Activated CD8-positive, alpha-beta T cell treated with anti-CD3 and anti-CD28 coated beads, Interleukin-2, amount 10 ng/mL, durations not matched to agents 7 days and 5 days (primary cell): ENCODE measurements around the gene SLC4A2. TPM values are rescaled to one million over a fixed set of nuclear protein-coding genes. Genes with fewer than 3 reads are reported as not detected.
A peak's percentile ranks its signal among the peaks of the same experiment; 100 is the strongest.

Source experiments
- ATAC-seq: fragments of 150-1000 bp; cut with Tn5 transposase; one replicate; pipeline ENCODE4 v1.10.0; 2021; ENCODE audit warnings: moderate library complexity
- CTCF ChIA-PET: fragments of 350-600 bp; sonication (Branson Sonifier 250); formaldehyde crosslinking; loops from one replicate; lab custom pipeline; 2021; ENCODE audit warnings: antibody characterized with exemption; lab: Charles Lee
- POLR2A ChIA-PET: fragments of 350-600 bp; sonication (Branson Sonifier 250); formaldehyde crosslinking; loops from one replicate; lab custom pipeline; 2021; ENCODE audit warnings: antibody characterized with exemption; lab: Charles Lee
- DNase-seq: peaks from one replicate; pipeline ENCODE4 v3.0.0-alpha.2; 2020
- H3K27ac Mint-ChIP-seq: one replicate; pipeline ENCODE4 v1.8.0; 2021; ENCODE audit warnings: mild to moderate bottlenecking, mixed read lengths
- H3K27me3 Mint-ChIP-seq: one replicate; pipeline ENCODE4 v1.8.0; 2021; ENCODE audit warnings: low read depth, mixed read lengths
- H3K36me3 Mint-ChIP-seq: one replicate; pipeline ENCODE4 v1.8.0; 2021; ENCODE audit warnings: low read depth, mixed read lengths
- H3K4me1 Mint-ChIP-seq: one replicate; pipeline ENCODE4 v1.8.0; 2021; ENCODE audit warnings: low read depth, mixed read lengths
- H3K4me3 Mint-ChIP-seq: one replicate; pipeline ENCODE4 v1.8.0; 2021; ENCODE audit warnings: mild to moderate bottlenecking, mixed read lengths
- H3K9me3 Mint-ChIP-seq: one replicate; pipeline ENCODE4 v1.8.0; 2022; ENCODE audit warnings: mixed read lengths; ENCODE audit not compliant: insufficient read depth
- total RNA-seq, 2 experiments: library from RNA; stranded (reverse); gene quantifications; one replicate each; pipeline ENCODE4 v1.2.3, GENCODE V29; 2021

Gene SLC4A2
- total RNA-seq, 2 experiments from 2014 or later: 107 to 112 TPM

GRCh38 chr7:151060113-151060415, 675 bp downstream of the SLC4A2 start:
- peaks cover 42% of the 10 kb centered on the region for H3K4me1 Mint-ChIP-seq
- no peak for DNase-seq
- no peaks in the 10 kb centered on the region for H3K9me3 Mint-ChIP-seq
- peak overlapping the region; percentile 94 for H3K4me3 Mint-ChIP-seq
- peaks cover 13% of the 10 kb centered on the region for H3K36me3 Mint-ChIP-seq
- peak overlapping the region; percentile 63 for H3K27ac Mint-ChIP-seq
- ATAC-seq: no peak
- H3K27me3 Mint-ChIP-seq: no peaks in the 10 kb centered on the region
- ChIA-PET POLR2A (interaction anchor here (1.1 to 2.0 kb wide), 2 partner anchors 13 to 17 kb away, joined by 3 to 6 read pairs; no protein-coding TSS in a partner anchor), CTCF (interaction anchor here (0.6 to 1.3 kb wide), 6 partner anchors 18 to 1736 kb away, joined by 3 to 5 read pairs (median 4); partner anchors contain the start of genes ABCB8 and FASTK)

GRCh38 chr7:151060416-151061212, 1.2 kb downstream of the SLC4A2 start:
- H3K9me3 Mint-ChIP-seq: no peaks in the 10 kb centered on the region
- DNase-seq (no peak), ATAC-seq (no peak)
- ChIA-PET POLR2A (interaction anchor here (0.6 to 2.0 kb wide), 3 partner anchors 13 to 106 kb away, joined by 3 to 6 read pairs (median 5); no protein-coding TSS in a partner anchor), CTCF (interaction anchor here (0.6 to 1.3 kb wide), 6 partner anchors 17 to 1737 kb away, joined by 3 to 5 read pairs (median 4); partner anchors contain the start of genes ABCB8 and FASTK)
- H3K36me3 Mint-ChIP-seq: peaks cover 17% of the 10 kb centered on the region
- H3K27ac Mint-ChIP-seq: peak overlapping the region; percentile 63
- H3K4me1 Mint-ChIP-seq: peaks cover 42% of the 10 kb centered on the region
- H3K4me3 Mint-ChIP-seq: peak overlapping the region; percentile 94
- no peaks in the 10 kb centered on the region for H3K27me3 Mint-ChIP-seq

- ATAC-seq (no peak), DNase-seq (no peak)
- Mint-ChIP-seq H3K4me3 (peak overlapping the region; percentile 94), H3K9me3 (no peaks in the 10 kb centered on the region), H3K27me3 (no peaks in the 10 kb centered on the region), H3K27ac (peak overlapping the region; percentile 25), H3K36me3 (peaks cover 18% of the 10 kb centered on the region), H3K4me1 (peaks cover 42% of the 10 kb centered on the region)
- CTCF ChIA-PET: interaction anchor here (1.2 to 1.3 kb wide), 2 partner anchors 46 to 49 kb away, joined by 4 to 5 read pairs; no protein-coding TSS in a partner anchor
- POLR2A ChIA-PET: interaction anchor here (1.3 to 2.0 kb wide), 2 partner anchors 15 to 16 kb away, joined by 3 to 6 read pairs; no protein-coding TSS in a partner anchor
Observed at GRCh38 chr7:151061213-151062110, 2.1 kb downstream of the SLC4A2 start.

- Mint-ChIP-seq H3K36me3 (peaks cover 18% of the 10 kb centered on the region), H3K9me3 (no peaks in the 10 kb centered on the region), H3K27ac (no peak overlapping the region), H3K4me3 (no peak overlapping the region), H3K27me3 (no peaks in the 10 kb centered on the region), H3K4me1 (peaks cover 36% of the 10 kb centered on the region)
- ChIA-PET POLR2A (interaction anchor here (1.3 kb wide), 1 partner anchor 14 kb away, joined by 3 read pairs; no protein-coding TSS in a partner anchor), CTCF (no interaction called here)
- DNase-seq (no peak), ATAC-seq (no peak)
Observed at GRCh38 chr7:151062111-151062398, 2.7 kb downstream of the SLC4A2 start.

GRCh38 chr7:151062399-151063211, 3.2 kb downstream of the SLC4A2 start:
- ChIA-PET CTCF (no interaction called here), POLR2A (interaction anchor here (0.9 to 1.3 kb wide), 2 partner anchors 10 to 14 kb away, joined by 3 read pairs; no protein-coding TSS in a partner anchor)
- H3K36me3 Mint-ChIP-seq: peaks cover 21% of the 10 kb centered on the region
- no peak overlapping the region for H3K4me3 Mint-ChIP-seq
- H3K27me3 Mint-ChIP-seq: no peaks in the 10 kb centered on the region
- no peaks in the 10 kb centered on the region for H3K9me3 Mint-ChIP-seq
- H3K4me1 Mint-ChIP-seq: peaks cover 30% of the 10 kb centered on the region
- ATAC-seq (no peak), DNase-seq (no peak)
- H3K27ac Mint-ChIP-seq: no peak overlapping the region

GRCh38 chr7:151063212-151063561, 3.8 kb downstream of the SLC4A2 start:
- ChIA-PET CTCF (no interaction called here), POLR2A (interaction anchor here (0.9 kb wide), 1 partner anchor 10 kb away, joined by 3 read pairs; no protein-coding TSS in a partner anchor)
- H3K4me1 Mint-ChIP-seq: peaks cover 29% of the 10 kb centered on the region
- peaks cover 26% of the 10 kb centered on the region for H3K36me3 Mint-ChIP-seq
- H3K27me3 Mint-ChIP-seq: no peaks in the 10 kb centered on the region
- H3K4me3 Mint-ChIP-seq: no peak overlapping the region
- no peak for ATAC-seq
- H3K9me3 Mint-ChIP-seq: no peaks in the 10 kb centered on the region
- no peak for DNase-seq
- no peak overlapping the region for H3K27ac Mint-ChIP-seq

GRCh38 chr7:151064454-151064853, 5.1 kb downstream of the SLC4A2 start:
- ChIA-PET CTCF (no interaction called here), POLR2A (no interaction called here)
- no peak overlapping the region for H3K4me3 Mint-ChIP-seq
- no peak overlapping the region for H3K27ac Mint-ChIP-seq
- H3K36me3 Mint-ChIP-seq: peaks cover 31% of the 10 kb centered on the region
- H3K9me3 Mint-ChIP-seq: no peaks in the 10 kb centered on the region
- peaks cover 18% of the 10 kb centered on the region for H3K4me1 Mint-ChIP-seq
- ATAC-seq (no peak), DNase-seq (no peak)
- no peaks in the 10 kb centered on the region for H3K27me3 Mint-ChIP-seq

- DNase-seq (no peak), ATAC-seq (no peak)
- Mint-ChIP-seq H3K27me3 (no peaks in the 10 kb centered on the region), H3K36me3 (peaks cover 32% of the 10 kb centered on the region), H3K4me3 (no peak overlapping the region), H3K9me3 (no peaks in the 10 kb centered on the region), H3K4me1 (peaks cover 18% of the 10 kb centered on the region), H3K27ac (peak overlapping the region; percentile 20)
- ChIA-PET POLR2A (interaction anchor here (0.6 kb wide), 1 partner anchor 130 kb away, joined by 4 read pairs; no protein-coding TSS in a partner anchor), CTCF (no interaction called here)
Observed at GRCh38 chr7:151064993-151065392, 5.6 kb downstream of the SLC4A2 start.

- no peak for ATAC-seq
Observed at GRCh38 chr7:151065516-151065915, 6.1 kb downstream of the SLC4A2 start.

GRCh38 chr7:151066273-151066974, 7.0 kb downstream of the SLC4A2 start:
- no peaks in the 10 kb centered on the region for H3K9me3 Mint-ChIP-seq
- no peak overlapping the region for H3K4me3 Mint-ChIP-seq
- POLR2A ChIA-PET: no interaction called here
- no peak for DNase-seq
- no peaks in the 10 kb centered on the region for H3K27me3 Mint-ChIP-seq
- no peak for ATAC-seq
- peaks cover 6% of the 10 kb centered on the region for H3K4me1 Mint-ChIP-seq
- CTCF ChIA-PET: no interaction called here
- peaks cover 37% of the 10 kb centered on the region for H3K36me3 Mint-ChIP-seq
- H3K27ac Mint-ChIP-seq: no peak overlapping the region

More at GRCh38 chr7:151065516-151065915, 6.1 kb downstream of the SLC4A2 start:
- Mint-ChIP-seq H3K4me1 (peaks cover 14% of the 10 kb centered on the region), H3K36me3 (peaks cover 32% of the 10 kb centered on the region), H3K4me3 (no peak overlapping the region), H3K27me3 (no peaks in the 10 kb centered on the region), H3K9me3 (no peaks in the 10 kb centered on the region), H3K27ac (peak overlapping the region; percentile 20)
- CTCF ChIA-PET: no interaction called here
- POLR2A ChIA-PET: interaction anchor here (0.6 kb wide), 1 partner anchor 130 kb away, joined by 4 read pairs; no protein-coding TSS in a partner anchor
- DNase-seq: no peak
